Fibroblast of villous mesenchyme (primary cell): ENCODE results near the gene FAM184A. TPM values are rescaled to one million over a fixed set of nuclear protein-coding genes. Genes with fewer than 3 reads are reported as not detected.
A peak's percentile ranks its signal among the peaks of the same experiment; 100 is the strongest.

Experiments
- DNase-seq: peaks from one replicate; pipeline ENCODE4 v3.0.0-alpha.2; 2010; ENCODE audit warnings: low read depth
- H3K4me3 ChIP-seq: 2 replicates; pipeline ENCODE4 v1.5.1; 2011; ENCODE audit warnings: low read depth, mild to moderate bottlenecking, low read length
- total RNA-seq: library from RNA; depleted of rRNA; stranded (reverse); fragments of >200 nt; gene quantifications from 2 replicates; pipeline ENCODE4 v1.2.3, GENCODE V29; 2012
- TF ChIP-seq, protein P1 (sequence below): IDR thresholded peaks from 2 replicates; pipeline ENCODE4 v1.5.1; 2012; ENCODE audit warnings: low read depth, mild to moderate bottlenecking, low read length; ENCODE audit not compliant: insufficient read depth

Gene FAM184A
- total RNA-seq, 1 donor, result under 0.01 TPM

DNA sequence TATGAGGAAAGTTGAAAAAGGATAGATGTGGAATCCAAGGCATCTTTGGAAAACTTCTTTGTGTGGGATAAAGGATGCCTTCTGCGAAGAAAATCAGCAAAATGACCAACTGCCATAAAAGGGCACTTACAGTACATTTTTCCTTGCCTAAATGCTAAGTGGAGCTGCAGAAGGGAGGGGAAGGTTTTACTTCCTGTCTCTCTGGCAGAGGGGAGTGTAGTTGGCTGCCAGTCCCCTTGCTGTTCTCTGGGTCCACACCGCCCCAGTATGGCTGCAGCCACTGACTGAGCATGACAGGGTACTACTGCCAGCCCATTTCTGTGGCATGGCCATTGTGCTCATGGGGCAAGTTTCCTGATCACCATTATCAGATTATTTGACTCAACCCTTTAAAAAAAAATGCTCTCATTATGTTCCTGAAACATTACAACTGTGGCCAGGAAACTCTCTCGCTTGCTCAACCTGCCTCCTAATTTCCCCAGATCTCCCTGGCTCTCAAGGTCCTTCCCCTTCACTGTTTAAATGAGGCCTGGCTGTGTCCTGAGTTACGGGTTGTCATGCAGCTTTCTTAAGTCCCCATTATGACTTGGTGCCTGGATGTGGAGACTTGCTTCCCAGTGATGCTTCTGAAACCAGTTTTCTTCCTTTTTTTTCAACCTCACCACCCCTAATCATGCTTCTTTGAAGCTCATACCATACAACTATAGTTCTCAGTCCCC is 34.5 kb upstream of the FAM184A start:
- no peak for DNase-seq
- TF ChIP-seq, protein P1, sequence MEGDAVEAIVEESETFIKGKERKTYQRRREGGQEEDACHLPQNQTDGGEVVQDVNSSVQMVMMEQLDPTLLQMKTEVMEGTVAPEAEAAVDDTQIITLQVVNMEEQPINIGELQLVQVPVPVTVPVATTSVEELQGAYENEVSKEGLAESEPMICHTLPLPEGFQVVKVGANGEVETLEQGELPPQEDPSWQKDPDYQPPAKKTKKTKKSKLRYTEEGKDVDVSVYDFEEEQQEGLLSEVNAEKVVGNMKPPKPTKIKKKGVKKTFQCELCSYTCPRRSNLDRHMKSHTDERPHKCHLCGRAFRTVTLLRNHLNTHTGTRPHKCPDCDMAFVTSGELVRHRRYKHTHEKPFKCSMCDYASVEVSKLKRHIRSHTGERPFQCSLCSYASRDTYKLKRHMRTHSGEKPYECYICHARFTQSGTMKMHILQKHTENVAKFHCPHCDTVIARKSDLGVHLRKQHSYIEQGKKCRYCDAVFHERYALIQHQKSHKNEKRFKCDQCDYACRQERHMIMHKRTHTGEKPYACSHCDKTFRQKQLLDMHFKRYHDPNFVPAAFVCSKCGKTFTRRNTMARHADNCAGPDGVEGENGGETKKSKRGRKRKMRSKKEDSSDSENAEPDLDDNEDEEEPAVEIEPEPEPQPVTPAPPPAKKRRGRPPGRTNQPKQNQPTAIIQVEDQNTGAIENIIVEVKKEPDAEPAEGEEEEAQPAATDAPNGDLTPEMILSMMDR, result no peak
- H3K4me3 ChIP-seq, result no peak overlapping the region

- H3K4me3 ChIP-seq, result no peak overlapping the region
- TF ChIP-seq, protein P1, result peak; percentile 63
- peak; percentile 66 for DNase-seq
These were observed 32.4 kb upstream of the FAM184A start for GRCh38 chr6:119110601-119111548.

GRCh38 chr6:119109654-119110325 is 31.3 kb upstream of the FAM184A start:
- H3K4me3 ChIP-seq, result no peak overlapping the region
- no peak for DNase-seq
- TF ChIP-seq, protein P1, result no peak

GRCh38 chr6:119108076-119108475 is 29.6 kb upstream of the FAM184A start:
- TF ChIP-seq, protein P1, result no peak
- no peak overlapping the region for H3K4me3 ChIP-seq
- no peak for DNase-seq

DNA sequence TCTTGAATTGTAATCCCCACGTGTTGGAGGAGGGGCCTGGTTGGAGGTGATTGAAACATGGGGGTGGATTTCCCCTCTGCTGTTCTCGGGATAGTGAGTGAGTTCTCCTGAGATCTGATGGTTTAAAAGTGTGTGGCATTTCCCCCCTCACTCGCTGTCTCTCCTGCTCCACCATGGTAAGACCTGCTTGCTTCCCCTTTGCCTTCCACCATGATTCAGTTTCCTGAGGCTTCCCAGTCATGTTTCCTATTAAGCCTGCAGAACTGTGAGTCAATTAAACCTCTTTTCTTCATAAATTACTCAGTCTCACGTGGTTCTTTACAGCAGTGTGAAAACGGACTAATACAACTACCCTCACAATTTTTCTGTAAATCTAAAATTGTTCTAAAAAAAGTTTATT is 26.8 kb upstream of the FAM184A start:
- TF ChIP-seq, protein P1, result no peak
- no peak for DNase-seq
- H3K4me3 ChIP-seq, result no peak overlapping the region

DNA sequence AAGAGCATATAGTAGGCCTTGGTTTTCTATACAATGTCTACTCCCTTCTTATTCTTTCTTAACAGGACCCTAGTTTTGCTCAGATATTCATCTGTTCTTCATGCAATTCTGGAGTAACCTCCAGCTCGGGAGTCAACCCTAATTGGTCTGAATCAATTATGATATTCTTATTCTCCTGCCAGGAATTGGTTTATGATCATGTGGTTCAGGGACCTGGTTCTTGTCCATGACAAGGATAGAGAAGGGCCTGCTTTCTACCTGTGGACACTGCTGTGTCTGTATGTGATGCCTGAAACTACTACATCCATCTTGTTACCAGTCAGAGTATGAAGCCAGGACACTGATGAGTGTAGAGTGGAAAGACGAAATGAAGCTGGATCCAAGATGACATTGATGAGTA is 24.4 kb upstream of the FAM184A start:
- no peak overlapping the region for H3K4me3 ChIP-seq
- DNase-seq, result no peak
- TF ChIP-seq, protein P1, result no peak
